ENCODE results near the gene ADAT3.
A peak's percentile ranks its signal among the peaks of the same experiment; 100 is the strongest.

Gene ADAT3

DNA sequence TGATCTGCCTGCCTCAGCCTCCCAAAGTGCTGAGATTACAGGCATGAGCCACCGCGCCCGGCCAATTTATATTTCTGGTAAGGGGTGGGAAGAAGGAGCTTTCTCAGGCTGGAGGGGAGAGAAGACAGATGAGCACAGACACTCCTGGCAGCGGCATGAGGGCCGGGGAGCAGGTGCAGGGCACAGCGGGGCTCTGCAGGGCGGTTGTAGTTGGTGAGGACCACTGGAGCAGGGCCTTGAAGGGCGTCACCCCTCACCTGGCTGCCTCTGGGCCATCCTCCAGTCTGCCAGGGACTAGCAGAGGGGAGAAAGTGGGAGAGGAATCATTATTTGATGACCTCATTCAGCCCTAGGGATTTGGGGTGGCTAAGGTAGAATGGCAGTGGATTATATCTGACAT, 27.2 kb downstream of the ADAT3 start:
- peaks cover 31% of the 10 kb centered on the region for H3K4me1 Mint-ChIP-seq
- peaks cover 18% of the 10 kb centered on the region for H3K27me3 Mint-ChIP-seq
- no peak overlapping the region for H3K4me3 Mint-ChIP-seq
- peaks cover 0 to 19% of the 10 kb centered on the region in 2 donors for H3K9me3 Mint-ChIP-seq
- DNase-seq (no peak), ATAC-seq (no peak)
- H3K27ac Mint-ChIP-seq: no peak overlapping the region

DNA sequence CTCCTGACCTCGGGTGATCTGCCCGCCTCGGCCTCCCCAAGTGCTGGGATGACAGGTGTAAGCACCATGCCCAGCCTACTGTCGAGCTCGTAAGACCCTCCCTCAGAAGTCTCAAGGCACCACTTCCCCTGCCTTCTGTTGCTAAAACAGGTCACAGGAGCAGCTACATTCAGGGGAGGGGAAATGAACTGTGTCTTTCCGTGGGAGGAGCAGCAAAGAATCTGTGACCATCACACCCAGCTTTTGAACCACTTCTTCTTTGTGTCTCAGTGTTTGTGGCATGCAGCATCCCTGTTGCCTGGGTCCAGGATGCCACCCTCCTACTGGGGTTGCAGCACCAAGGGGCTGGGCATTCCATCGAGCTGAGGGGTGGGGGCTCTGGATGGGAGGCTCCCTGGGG, 28.0 kb downstream of the ADAT3 start:
- H3K27ac Mint-ChIP-seq: no peak overlapping the region
- ATAC-seq (no peak), DNase-seq (no peak)
- peaks cover 0 to 19% of the 10 kb centered on the region in 2 donors for H3K9me3 Mint-ChIP-seq
- peaks cover 14% of the 10 kb centered on the region for H3K27me3 Mint-ChIP-seq
- H3K4me3 Mint-ChIP-seq: no peak overlapping the region
- H3K4me1 Mint-ChIP-seq: peaks cover 23% of the 10 kb centered on the region

DNA sequence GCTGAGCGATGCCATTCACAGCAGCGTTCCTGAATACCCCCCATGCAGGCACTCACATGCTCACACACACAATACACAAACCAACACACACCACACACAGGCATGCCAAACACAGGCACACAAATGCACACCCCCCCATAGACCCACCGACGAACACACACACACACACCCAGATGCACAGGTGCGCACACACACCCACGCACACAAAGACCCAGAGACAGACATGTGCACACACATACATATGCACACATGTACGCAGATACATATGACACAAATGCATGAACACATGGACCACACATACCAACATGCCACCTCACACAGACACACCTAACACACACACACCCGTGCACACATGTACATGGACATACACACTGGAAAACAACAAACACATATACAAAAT, 28.7 kb downstream of the ADAT3 start:
- no peak overlapping the region for H3K4me3 Mint-ChIP-seq
- ATAC-seq (no peak), DNase-seq (no peak)
- H3K4me1 Mint-ChIP-seq: peaks cover 20% of the 10 kb centered on the region
- H3K27me3 Mint-ChIP-seq: peaks cover 11% of the 10 kb centered on the region
- H3K9me3 Mint-ChIP-seq: peaks cover 0 to 19% of the 10 kb centered on the region in 2 donors
- no peak overlapping the region for H3K27ac Mint-ChIP-seq

DNA sequence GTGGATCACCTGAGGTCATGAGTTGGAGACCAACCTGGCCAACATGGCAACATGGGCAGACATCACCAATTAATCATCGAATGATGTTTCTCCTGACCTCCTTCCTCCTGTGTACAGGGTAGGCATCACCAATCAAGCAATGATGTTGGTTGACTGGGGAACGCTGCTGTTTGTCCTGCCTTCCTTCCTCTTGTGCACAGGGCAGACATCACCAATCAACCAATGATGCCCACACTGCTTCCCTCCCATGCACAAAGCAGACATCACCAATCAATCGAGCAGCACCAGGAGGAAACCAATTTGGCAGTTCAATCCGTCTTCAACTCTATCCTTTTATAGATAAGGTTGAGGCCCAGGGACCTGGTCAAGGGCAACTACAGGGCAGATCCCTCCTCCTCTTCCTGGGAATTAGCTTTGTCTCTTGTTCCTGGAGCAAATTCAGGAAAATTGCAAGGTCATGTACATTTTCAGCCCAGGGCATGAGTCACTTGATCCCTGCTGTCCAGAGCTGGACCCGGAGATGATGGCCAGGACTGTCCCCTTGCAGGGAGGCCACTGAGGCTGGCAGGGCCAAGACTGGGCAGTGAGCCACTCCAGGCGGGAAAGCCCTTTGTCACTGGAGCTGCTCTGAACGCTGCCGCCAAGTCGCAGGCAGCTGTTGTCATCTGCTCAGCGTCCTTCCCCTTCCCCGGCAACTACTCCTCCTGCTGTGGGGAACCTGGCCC, 30.4 kb downstream of the ADAT3 start:
- Mint-ChIP-seq H3K27ac (no peak overlapping the region), H3K4me1 (peaks cover 13% of the 10 kb centered on the region), H3K27me3 (no peaks in the 10 kb centered on the region), H3K4me3 (no peak overlapping the region), H3K9me3 (peaks cover 0 to 19% of the 10 kb centered on the region in 2 donors)
- peak; percentile 53 for ATAC-seq
- peak in 1 of 2 donors; percentile 37 for DNase-seq

DNA sequence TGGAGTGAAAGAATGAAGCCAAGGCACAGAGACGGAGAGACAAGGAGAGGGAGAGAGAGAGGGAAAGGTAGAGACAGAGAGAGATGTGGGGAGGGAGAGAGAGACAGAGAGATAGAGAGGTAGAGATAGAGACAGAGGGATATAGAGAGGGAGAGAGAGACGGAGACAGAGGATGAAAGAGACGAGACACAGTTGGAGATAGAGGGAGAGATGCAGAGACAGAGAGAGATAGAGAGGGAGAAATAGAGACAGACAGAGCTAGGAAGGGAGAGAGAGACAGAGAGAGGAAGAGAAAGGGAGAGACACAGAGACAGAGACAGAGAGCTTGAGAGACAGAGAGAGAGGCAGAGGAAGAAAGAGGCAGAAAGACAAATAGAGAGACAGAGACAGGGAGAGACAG, 31.2 kb downstream of the ADAT3 start:
- no peaks in the 10 kb centered on the region for H3K27me3 Mint-ChIP-seq
- H3K27ac Mint-ChIP-seq: no peak overlapping the region
- ATAC-seq (no peak), DNase-seq (no peak)
- H3K4me3 Mint-ChIP-seq: no peak overlapping the region
- H3K9me3 Mint-ChIP-seq: peaks cover 0 to 19% of the 10 kb centered on the region in 2 donors
- H3K4me1 Mint-ChIP-seq: peaks cover 10% of the 10 kb centered on the region

DNA sequence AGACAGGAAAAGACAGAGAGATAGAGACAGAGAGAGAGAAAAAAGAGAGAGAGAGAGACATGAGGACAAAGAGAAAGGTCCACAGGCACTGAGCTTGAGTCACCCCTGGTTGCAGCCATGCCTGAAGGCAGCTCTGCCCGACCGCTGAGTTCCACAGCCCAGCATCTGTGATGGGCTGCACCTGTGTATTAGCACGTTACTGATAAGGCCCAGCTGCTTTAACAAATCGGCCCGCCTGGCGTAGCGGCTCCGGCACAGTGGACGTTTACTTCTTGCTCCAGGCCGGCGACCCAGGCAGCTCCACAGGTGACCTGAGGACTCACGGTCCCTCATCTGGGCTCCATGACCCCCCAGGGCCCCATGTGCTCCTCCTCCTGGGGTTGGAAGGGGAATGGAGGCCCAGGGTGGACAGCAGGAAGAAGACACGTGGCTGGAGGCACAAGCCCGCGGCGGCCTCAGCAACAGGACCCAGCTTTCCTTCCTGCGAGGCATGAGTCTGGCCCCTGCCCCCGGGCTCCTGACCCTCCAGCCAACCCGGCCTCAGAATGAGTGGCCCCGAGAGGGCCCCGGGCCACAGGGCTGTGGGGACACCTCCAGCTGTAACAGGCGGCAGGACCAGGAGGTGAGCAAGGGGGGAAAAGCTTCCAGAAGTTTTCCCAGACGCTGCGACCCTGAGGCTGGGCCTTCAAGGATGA, 31.9 kb downstream of the ADAT3 start:
- no peak for ATAC-seq
- no peak overlapping the region for H3K27ac Mint-ChIP-seq
- H3K4me1 Mint-ChIP-seq: peaks cover 10% of the 10 kb centered on the region
- no peak for DNase-seq
- H3K9me3 Mint-ChIP-seq: peaks cover 0 to 18% of the 10 kb centered on the region in 2 donors
- H3K27me3 Mint-ChIP-seq: no peaks in the 10 kb centered on the region
- H3K4me3 Mint-ChIP-seq: no peak overlapping the region

DNA sequence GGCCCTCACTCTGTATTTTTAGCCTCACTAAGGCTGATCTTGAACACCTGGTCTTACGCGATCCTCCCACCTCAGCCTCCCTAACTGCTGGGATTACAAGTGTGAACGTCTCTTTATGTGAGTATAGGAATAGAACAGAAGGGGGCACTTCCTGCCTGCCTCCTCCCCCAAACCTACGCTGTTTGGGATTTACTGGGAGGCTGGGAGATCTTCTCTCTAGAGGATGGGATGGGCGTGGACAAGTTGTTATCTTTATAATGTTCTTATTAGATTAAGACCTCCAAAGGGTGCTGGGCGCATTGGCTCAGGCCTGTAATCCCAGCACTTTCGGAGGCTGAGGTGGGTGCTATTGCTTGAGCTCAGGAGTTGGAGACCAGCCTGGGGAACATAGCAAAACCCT, 32.9 kb downstream of the ADAT3 start:
- DNase-seq: no peak
- no peak for ATAC-seq
- H3K27ac Mint-ChIP-seq: no peak overlapping the region
- peaks cover 0 to 12% of the 10 kb centered on the region in 2 donors for H3K9me3 Mint-ChIP-seq
- no peak overlapping the region for H3K4me3 Mint-ChIP-seq
- H3K4me1 Mint-ChIP-seq: peaks cover 16% of the 10 kb centered on the region
- no peaks in the 10 kb centered on the region for H3K27me3 Mint-ChIP-seq

DNA sequence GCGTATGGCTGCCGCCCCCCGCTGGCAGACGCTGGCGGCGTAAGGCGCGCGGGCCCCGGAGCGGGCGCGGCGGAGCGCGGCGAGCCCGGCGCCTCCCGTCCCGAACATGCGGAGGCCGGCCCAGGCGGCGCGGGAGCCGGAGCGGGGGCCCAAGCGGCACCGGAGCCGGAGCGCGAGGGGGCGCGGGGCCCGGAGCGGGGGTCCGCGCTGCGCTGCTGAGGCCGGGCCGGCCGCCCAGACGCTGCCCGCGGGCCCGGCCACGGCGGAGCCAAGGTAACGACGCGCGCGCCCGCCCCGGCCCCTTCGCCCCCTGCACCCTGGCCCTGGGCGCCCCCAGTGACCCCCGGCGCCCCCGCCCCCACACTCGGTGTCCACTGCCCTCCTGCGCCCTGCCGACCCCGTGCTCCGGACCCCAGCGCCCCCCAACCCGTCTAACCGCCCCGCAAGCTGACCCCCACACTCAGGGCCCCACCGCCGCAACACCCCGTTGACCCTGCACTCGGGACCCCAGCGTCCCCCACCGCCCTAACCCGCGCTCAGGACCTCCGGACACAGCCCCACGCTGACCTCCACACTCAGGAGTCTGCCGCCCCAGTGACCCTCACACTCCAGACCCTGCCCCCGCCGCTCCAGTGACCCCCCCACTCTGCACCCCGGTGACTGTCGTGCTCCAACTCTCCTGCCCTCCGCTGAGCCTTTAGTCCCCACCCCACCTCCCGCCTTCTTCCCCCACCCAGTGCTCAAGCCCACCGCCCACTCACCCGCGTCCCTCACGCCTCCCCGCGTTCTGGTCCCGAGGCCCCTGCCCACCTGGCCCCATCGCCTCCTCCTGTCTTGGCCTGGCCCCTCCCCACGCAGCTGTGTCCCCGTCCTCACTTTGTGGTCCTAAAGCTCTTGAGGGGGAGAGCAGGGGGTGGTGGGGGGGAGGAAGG, 36.2 kb downstream of the ADAT3 start, which contains the start of gene CSNK1G2:
TSS of gene CSNK1G2 (plus strand) at position 27 of the 932 bp plus-strand sequence. CDS start 28,601 bp downstream, outside the sequence.
- peak within 1 kb of the TSS; percentile 84 to 94 for H3K27ac Mint-ChIP-seq
- ATAC-seq (peak; percentile 51), DNase-seq (peak in 1 of 2 donors; percentile 27)
- H3K9me3 Mint-ChIP-seq: no peaks in the 10 kb centered on the region
- no peaks in the 10 kb centered on the region for H3K27me3 Mint-ChIP-seq
- H3K4me1 Mint-ChIP-seq: peaks cover 43% of the 10 kb centered on the region
- H3K4me3 Mint-ChIP-seq: peak within 1 kb of the TSS; percentile 94

DNA sequence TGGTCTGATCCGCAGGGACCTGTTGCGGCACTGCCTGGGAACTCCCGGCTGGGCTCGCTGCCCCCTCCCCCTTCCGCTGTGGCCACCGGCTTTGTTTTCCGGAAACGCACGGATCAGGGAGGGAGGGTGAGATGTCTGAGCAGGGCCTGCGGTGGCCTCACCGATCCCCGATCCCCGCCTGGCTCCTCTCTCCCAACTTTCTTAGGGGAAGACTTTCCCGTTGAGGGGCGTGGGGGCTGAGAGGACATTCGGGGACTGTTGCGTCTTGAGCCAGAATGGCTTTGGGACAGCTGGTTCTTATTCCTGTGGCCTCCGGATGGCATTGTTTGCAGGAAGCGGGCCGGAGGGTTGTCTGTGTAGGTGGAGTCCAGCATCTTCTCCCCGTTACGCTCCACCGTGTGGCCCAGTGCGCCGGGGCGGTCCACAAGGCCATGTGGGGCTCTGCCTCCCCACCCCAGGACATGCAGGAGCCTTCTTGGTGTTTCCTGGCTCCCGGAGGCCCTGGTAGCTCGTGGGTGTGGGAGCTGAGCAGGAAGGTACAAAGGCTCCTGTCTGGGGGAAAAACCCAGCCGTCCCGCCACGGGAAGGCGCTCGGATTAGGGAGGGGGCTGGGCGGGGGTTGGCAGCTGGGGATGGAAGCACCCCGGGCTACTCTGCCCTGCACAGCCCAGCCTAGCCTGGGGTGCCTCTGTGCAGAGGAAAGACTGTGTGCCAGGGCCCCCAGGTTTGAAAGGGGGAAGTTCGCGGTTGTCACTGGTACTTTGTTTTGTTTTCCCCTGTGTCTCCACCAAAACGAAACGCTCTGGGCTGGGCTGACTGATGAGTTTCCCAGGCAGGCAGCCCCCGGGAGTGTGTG, 37.1 kb downstream of the ADAT3 start:
- peaks cover 43% of the 10 kb centered on the region for H3K4me1 Mint-ChIP-seq
- peak overlapping the region; percentile 84 to 94 for H3K27ac Mint-ChIP-seq
- ATAC-seq (peak; percentile 73), DNase-seq (peak; percentile 60 to 75)
- peak overlapping the region; percentile 94 for H3K4me3 Mint-ChIP-seq
- no peaks in the 10 kb centered on the region for H3K9me3 Mint-ChIP-seq
- no peaks in the 10 kb centered on the region for H3K27me3 Mint-ChIP-seq

DNA sequence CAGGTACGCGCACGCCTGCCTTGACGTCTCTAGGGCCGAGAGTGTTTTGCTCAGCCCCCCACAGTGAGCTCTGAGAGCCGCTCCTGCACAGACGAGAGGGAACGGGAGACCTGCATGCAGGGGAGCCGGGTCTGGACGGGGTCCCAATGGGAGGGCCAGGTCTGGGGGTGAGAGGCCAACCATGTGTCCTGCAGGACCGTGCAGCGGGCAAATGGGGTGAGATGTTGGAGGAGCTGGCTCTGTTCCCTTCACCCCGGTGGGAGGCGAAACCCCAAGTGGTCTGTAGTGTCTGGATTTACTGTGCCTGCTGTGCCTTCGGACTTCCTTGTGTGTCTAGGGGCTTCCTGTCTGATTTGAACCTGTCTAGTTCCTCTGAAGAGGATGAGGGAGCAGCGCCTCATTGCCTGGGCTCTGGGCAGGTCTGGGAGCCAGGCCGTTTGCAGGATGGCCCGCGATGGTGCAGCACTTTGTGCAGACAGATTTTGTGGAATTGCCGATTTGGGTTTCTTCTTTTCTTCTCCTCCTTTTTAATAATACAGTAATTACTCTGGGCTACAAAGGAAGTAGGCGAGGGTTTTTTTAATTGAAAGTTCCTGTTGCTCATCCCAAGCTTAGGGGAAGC, 37.8 kb downstream of the ADAT3 start:
- ATAC-seq: no peak
- DNase-seq: no peak
- Mint-ChIP-seq H3K9me3 (no peaks in the 10 kb centered on the region), H3K4me1 (peaks cover 43% of the 10 kb centered on the region), H3K27ac (peak overlapping the region; percentile 8 to 78), H3K27me3 (no peaks in the 10 kb centered on the region), H3K4me3 (peak overlapping the region; percentile 94)

DNA sequence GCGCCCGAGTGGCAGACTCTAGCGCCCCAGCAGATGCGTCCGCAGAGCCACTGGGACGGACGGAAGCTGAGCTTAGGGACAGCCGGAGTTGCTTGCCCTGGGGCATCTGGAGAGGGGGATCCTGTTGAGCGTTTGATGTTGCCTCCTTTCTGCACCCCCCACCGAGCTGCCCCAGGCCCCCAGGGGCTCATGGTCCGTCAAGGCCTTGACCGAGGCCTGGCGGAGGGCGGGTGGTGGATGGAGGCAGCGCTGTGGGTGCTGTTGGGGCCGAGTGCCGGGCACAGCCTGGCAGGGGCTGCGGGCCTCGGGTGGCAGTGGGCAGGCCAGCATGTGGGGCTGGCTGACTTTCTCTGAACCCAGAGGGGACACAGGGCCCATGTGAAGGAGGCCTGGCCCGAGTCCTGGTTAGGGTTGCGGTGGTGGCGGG, 38.5 kb downstream of the ADAT3 start:
- no peaks in the 10 kb centered on the region for H3K9me3 Mint-ChIP-seq
- H3K27ac Mint-ChIP-seq: peak overlapping the region; percentile 46 to 78
- peaks cover 46% of the 10 kb centered on the region for H3K4me1 Mint-ChIP-seq
- ATAC-seq: no peak
- H3K4me3 Mint-ChIP-seq: peak overlapping the region; percentile 94
- no peak for DNase-seq
- no peaks in the 10 kb centered on the region for H3K27me3 Mint-ChIP-seq

DNA sequence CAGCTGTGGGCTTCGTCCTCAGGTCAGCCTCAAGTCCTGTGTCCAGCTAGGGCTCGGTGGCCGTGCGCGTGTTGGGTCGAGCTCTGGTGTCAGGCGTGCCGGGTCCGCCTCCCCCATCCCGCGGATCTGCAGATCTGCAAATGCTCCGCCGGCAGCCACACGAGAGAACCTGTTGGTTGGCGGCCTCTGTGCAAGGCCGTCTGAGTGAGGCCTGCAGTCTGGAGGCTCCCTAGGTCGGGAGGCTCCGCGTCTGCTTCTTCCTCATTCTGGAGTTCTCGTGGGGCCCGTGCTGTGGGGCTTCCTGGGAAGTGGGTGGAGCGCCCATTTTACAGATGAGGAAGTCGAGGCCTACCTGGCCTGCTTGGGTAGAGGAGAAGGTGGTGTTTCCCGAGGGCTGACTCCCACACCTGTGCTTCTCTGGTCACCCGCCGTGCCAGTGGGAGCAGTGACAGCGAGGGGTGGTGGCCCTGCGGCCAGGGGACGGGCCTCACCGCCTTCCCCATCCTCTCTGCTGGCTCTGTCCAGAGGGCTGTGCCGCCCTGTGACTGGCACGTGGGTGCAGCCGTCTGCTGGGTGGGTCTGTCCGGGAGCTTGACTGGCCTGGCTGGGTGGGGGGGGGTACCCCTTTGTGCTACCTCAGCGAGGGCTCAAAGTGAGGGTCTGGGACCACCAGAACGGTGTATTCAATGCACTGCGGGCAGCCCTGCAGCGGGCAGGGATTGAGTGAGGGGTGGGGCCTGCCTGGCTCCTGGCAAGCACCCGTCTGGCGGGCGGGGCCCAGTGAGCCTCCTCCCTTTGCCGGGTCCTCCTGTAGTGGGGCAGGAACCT, 39.1 kb downstream of the ADAT3 start:
- H3K27ac Mint-ChIP-seq: peak overlapping the region in 1 of 2 donors; percentile 33
- ATAC-seq (no peak), DNase-seq (no peak)
- no peaks in the 10 kb centered on the region for H3K9me3 Mint-ChIP-seq
- H3K27me3 Mint-ChIP-seq: no peaks in the 10 kb centered on the region
- peaks cover 52% of the 10 kb centered on the region for H3K4me1 Mint-ChIP-seq
- H3K4me3 Mint-ChIP-seq: peak overlapping the region; percentile 28 to 46

DNA sequence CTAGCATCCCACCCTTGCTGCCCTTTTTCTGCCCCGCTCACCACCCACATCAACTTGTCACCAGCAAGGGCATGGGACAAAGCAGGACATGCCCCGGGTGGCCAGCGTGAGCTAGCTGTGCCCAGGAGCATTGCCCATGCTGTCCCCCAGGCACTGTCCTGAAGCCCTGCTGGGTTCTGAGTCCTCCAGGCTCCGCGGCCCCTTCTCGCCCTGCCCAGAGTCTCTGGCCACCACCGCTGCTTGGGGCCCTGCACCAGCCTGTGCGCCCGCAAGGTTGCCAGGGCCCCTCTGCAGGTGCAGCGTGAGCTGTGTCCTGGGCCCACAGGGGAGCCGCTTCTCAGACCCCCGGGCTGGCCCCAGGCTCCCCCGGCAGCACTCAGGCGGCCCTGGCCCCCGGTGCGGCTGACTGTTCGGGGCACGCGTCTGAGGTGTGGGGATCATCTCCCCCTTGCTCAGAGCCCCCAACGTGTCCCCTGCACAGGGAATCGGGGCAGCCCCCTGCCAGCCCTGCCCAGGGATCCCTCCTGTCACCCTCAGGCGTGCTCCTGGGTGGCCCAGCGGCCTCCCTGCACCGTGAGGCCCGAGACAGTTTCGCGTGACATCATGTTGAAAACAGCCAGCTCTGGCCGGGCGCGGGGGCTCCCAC, 39.8 kb downstream of the ADAT3 start:
- Mint-ChIP-seq H3K27ac (no peak overlapping the region), H3K27me3 (no peaks in the 10 kb centered on the region), H3K4me3 (peak overlapping the region in 1 of 2 donors; percentile 29), H3K9me3 (no peaks in the 10 kb centered on the region), H3K4me1 (peaks cover 52% of the 10 kb centered on the region)
- ATAC-seq: no peak
- no peak for DNase-seq

All from stimulated activated naive CD8-positive, alpha-beta T cell treated with anti-CD3 and anti-CD28 coated beads, Interleukin-15, amount 100 ng/mL, for 72 hours (primary cell).